Spleen (tissue), 11 donors: ENCODE results near the gene PACRG. TPM values are rescaled to one million over a fixed set of nuclear protein-coding genes. Genes with fewer than 3 reads are reported as not detected.

Experiments used
- DNase-seq: peaks from one replicate; pipeline ENCODE4 v3.0.0-alpha.2; 2020
- H3K27ac ChIP-seq, 8 donors: fragments of 200-600 bp; sonication (generic) in 7 of 8; 1 replicate in 4 of 8; 2 replicates in 4 of 8; pipeline versions ENCODE4 v1.5.0 to v1.8.0; 2016 to 2021; ENCODE audit warnings: inconsistent platforms in 4 of 8, mild to moderate bottlenecking in 4 of 8, moderate library complexity in 1 of 8
- H3K27me3 ChIP-seq, 7 donors: fragments of 200-600 bp; sonication (generic) in 6 of 7; replicated peaks in 1 of 7; 1 replicate in 4 of 7; 2 replicates in 3 of 7; pipeline versions ENCODE4 v1.5.0 to v1.8.0; 2016 to 2021; ENCODE audit warnings: inconsistent platforms in 3 of 7, mild to moderate bottlenecking in 1 of 7
- H3K36me3 ChIP-seq, 6 donors: fragments of 200-600 bp; sonication (generic) in 5 of 6; 1 replicate in 4 of 6; 2 replicates in 2 of 6; pipeline versions ENCODE4 v1.5.0 to v1.8.0; 2016 to 2021; ENCODE audit warnings: inconsistent platforms in 2 of 6
- H3K4me1 ChIP-seq, 6 donors: fragments of 200-600 bp; sonication (generic) in 5 of 6; 1 replicate in 3 of 6; 2 replicates in 3 of 6; pipeline versions ENCODE4 v1.5.0 to v1.8.0; 2016 to 2021; ENCODE audit warnings: inconsistent platforms in 3 of 6
- H3K4me3 ChIP-seq, 8 donors: fragments of 200-600 bp; sonication (generic) in 7 of 8; 1 replicate in 4 of 8; 2 replicates in 4 of 8; pipeline versions ENCODE4 v1.5.0 to v1.8.0; 2016 to 2021; ENCODE audit warnings: inconsistent platforms in 4 of 8, mild to moderate bottlenecking in 4 of 8, moderate library complexity in 2 of 8
- H3K9me3 ChIP-seq, 8 donors: fragments of 200-600 bp; sonication (generic) in 7 of 8; 1 replicate in 4 of 8; 2 replicates in 4 of 8; pipeline versions ENCODE4 v1.5.0 to v1.8.0; 2016 to 2021; ENCODE audit warnings: inconsistent platforms in 4 of 8
- CTCF ChIP-seq, 11 experiments: fragments of 200-600 bp in 7 of 11; fragments of 450-650 bp in 4 of 11; sonication (generic) in 4 of 11; IDR thresholded peaks in 8 of 11; conservative IDR thresholded peaks in 3 of 11; 1 replicate in 7 of 11; 2 replicates in 4 of 11; pipeline versions ENCODE4 v1.4.0 to v1.8.0; 2016 to 2021; ENCODE audit warnings: antibody characterized with exemption in 11 of 11, inconsistent platforms in 4 of 11, mild to moderate bottlenecking in 1 of 11
- POLR2A ChIP-seq, 3 donors: fragments of 450-650 bp; IDR thresholded peaks; one replicate each; pipeline ENCODE4 v1.5.1; 2017; ENCODE audit warnings: antibody characterized with exemption in 3 of 3, mild to moderate bottlenecking in 1 of 3
- POLR2AphosphoS5 ChIP-seq, 3 donors: sonication (generic); formaldehyde crosslinking; IDR thresholded peaks; one replicate each; pipeline ENCODE4 v1.5.1; 2017; ENCODE audit warnings: antibody characterized with exemption in 3 of 3
- WGBS, 5 donors: extraction: QIAGEN DNeasy Blood & Tissue Kit in 3 of 5; methylation state at CpG; one replicate each; pipeline versions ENCODE4 v1.1.5 to v1.1.7; 2013 to 2018; 5-methylcytosine and 5-hydroxymethylcytosine counted together
- intact Hi-C: fragments of 100-400 bp; cut with DNase I; formaldehyde crosslinking; loops from one replicate; pipeline ENCODE4 v1.15.0; 2023; ENCODE audit warnings: low total_unique reads
- polyA plus RNA-seq, 3 donors: library from polyadenylated mRNA; stranded (reverse); fragments of 200-250 nt; gene quantifications; one replicate each; pipeline ENCODE4 v1.2.1, GENCODE V29; 2013
- total RNA-seq, 7 donors: library from RNA; depleted of rRNA in 3 of 7; stranded (reverse); fragments of >200 nt in 3 of 7; fragmentation: NEBNext Ultra II Directional in 4 of 7; extraction: Animal tissue kit (Norgen Biotek cat#: 25700) in 4 of 7; gene quantifications; one replicate each; pipeline versions ENCODE4 v1.1.0 to v1.2.1, GENCODE V29; 2016 to 2021
- donor health status: healthy with polysubstance abuse.
- donor health status: DM: no; HTN: no; CAD: no; lungs with moderate emphysema.
- donor health status: DM: no; HTN: no; CAD: no.
- donor health status: Bipolar disorder and iron deficiency.
- donor health status: healthy.
- donor health status: DM: no; HTN: no; CAD: no.
- donor health status: DM: yes; HTN: yes; CAD: no.

The PACRG gene
- total and polyA plus RNA-seq, 10 donors = 0.32 to 2.0 (median 1.0) TPM; not detected in 5

- Histone ChIP-seq H3K27me3 (peaks cover 0 to 21% (median 0%) of the 10 kb centered on the region in 7 donors), H3K4me3 (peak overlapping the region in 4 of 8 donors; percentile 0 to 57 (median 10)), H3K27ac (no peak overlapping the region), H3K4me1 (peaks cover 0 to 16% (median 11%) of the 10 kb centered on the region in 6 donors), H3K9me3 (no peaks in the 10 kb centered on the region), H3K36me3 (no peaks in the 10 kb centered on the region)
- no peak for DNase-seq
- WGBS, 5 donors = 6 to 30% (median 17%) methylated on average over 21 of the region's 21 CpGs
- no peak for TF ChIP-seq POLR2AphosphoS5 (IDR thresholded peaks at IDR 0.05)
- TF ChIP-seq POLR2A (IDR thresholded peaks at IDR 0.05) = no peak
- no peak for TF ChIP-seq CTCF (IDR thresholded peaks at IDR 0.05 in 8 of 11, conservative IDR thresholded peaks at IDR 0.05 in 3 of 11)
- intact Hi-C loops = no loop called here
These were observed 532.5 kb downstream of the PACRG start for GRCh38 chr6:163260111-163260895.

GRCh38 chr6:163260911-163261310 is 533.1 kb downstream of the PACRG start:
- peak overlapping the region in 3 of 8 donors; percentile 7 to 57 (median 12) for H3K4me3 ChIP-seq
- no peaks in the 10 kb centered on the region for H3K9me3 ChIP-seq
- no peak for TF ChIP-seq POLR2A (IDR thresholded peaks at IDR 0.05)
- no peak for TF ChIP-seq POLR2AphosphoS5 (IDR thresholded peaks at IDR 0.05)
- TF ChIP-seq CTCF (IDR thresholded peaks at IDR 0.05 in 8 of 11, conservative IDR thresholded peaks at IDR 0.05 in 3 of 11) = no peak
- H3K27ac ChIP-seq = no peak overlapping the region
- H3K4me1 ChIP-seq = peaks cover 0 to 16% (median 11%) of the 10 kb centered on the region in 6 donors
- WGBS, 5 donors = 25 to 43% (median 32%) methylated on average over 8 of the region's 8 CpGs
- H3K27me3 ChIP-seq = peaks cover 0 to 21% (median 0%) of the 10 kb centered on the region in 7 donors
- intact Hi-C loops = no loop called here
- no peaks in the 10 kb centered on the region for H3K36me3 ChIP-seq
- DNase-seq = no peak

GRCh38 chr6:163261361-163261760 is 533.6 kb downstream of the PACRG start:
- no peak for DNase-seq
- Histone ChIP-seq H3K36me3 (no peaks in the 10 kb centered on the region), H3K4me1 (peaks cover 0 to 16% (median 11%) of the 10 kb centered on the region in 6 donors), H3K9me3 (no peaks in the 10 kb centered on the region), H3K4me3 (no peak overlapping the region), H3K27me3 (peaks cover 0 to 21% (median 0%) of the 10 kb centered on the region in 7 donors), H3K27ac (no peak overlapping the region)
- WGBS, 5 donors = 74 to 95% (median 88%) methylated on average over 4 of the region's 4 CpGs
- TF ChIP-seq POLR2A (IDR thresholded peaks at IDR 0.05) (no peak), CTCF (IDR thresholded peaks at IDR 0.05 in 8 of 11, conservative IDR thresholded peaks at IDR 0.05 in 3 of 11) (no peak), POLR2AphosphoS5 (IDR thresholded peaks at IDR 0.05) (no peak)
- intact Hi-C loops = no loop called here

- no peak overlapping the region for H3K27ac ChIP-seq
- H3K36me3 ChIP-seq = no peaks in the 10 kb centered on the region
- intact Hi-C loops = no loop called here
- peaks cover 0 to 21% (median 0%) of the 10 kb centered on the region in 7 donors for H3K27me3 ChIP-seq
- TF ChIP-seq CTCF (IDR thresholded peaks at IDR 0.05 in 8 of 11, conservative IDR thresholded peaks at IDR 0.05 in 3 of 11) (no peak), POLR2A (IDR thresholded peaks at IDR 0.05) (no peak), POLR2AphosphoS5 (IDR thresholded peaks at IDR 0.05) (no peak)
- H3K4me1 ChIP-seq = peaks cover 0 to 16% (median 11%) of the 10 kb centered on the region in 6 donors
- WGBS, 5 donors = 79 to 95% (median 90%) methylated on average over 7 of the region's 7 CpGs
- no peak overlapping the region for H3K4me3 ChIP-seq
- DNase-seq = no peak
- no peaks in the 10 kb centered on the region for H3K9me3 ChIP-seq
These were observed 534.3 kb downstream of the PACRG start for GRCh38 chr6:163262080-163262479.
